GM12872 (cell line): ENCODE measurements around the gene CD79A.

ENCODE experiments used
- TF ChIP-seq, protein P1 (sequence below): IDR thresholded peaks from 3 replicates; pipeline ENCODE4 v1.5.1; 2011; ENCODE audit warnings: low read depth, mild to moderate bottlenecking, low read length, moderate library complexity; ENCODE audit not compliant: insufficient read depth

CD79A gene

DNA sequence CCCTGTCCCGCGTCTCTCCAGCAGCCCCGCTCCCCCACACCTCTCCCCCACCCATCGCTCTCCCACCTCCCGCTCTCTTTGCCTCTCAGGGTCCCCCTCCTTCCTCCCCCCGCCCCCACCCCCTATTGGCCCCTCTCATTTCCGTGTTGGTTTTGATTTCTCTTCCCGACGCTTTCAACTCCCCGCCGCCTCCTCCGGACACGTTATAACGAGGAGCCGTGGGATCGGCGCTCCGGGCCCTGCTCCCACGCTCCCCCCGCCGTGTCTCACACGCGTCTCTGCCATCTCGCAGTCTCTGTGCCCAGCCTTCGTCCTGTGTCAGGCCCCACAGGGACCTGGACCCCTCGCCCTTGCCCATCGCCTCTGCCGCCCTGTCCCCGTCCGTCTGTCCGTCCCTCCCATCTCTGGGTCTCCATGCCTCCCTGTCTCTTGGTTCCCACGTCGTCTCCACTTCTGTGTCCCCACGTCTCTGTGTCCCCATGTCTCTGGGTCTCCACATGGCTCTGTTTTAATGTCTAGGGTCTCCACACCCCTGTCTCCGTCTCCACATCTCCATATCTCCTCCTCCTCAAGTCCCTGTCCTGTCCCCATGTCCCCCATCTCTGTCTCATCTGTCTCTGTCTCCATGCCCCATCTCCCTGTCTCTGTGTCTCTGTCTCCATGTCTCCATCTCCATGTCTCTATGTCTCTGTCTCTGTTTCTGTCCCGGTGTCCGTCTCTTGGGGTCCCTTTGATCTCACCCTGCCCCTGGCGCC is 38.1 kb downstream of the CD79A start:
- TF ChIP-seq, protein P1, sequence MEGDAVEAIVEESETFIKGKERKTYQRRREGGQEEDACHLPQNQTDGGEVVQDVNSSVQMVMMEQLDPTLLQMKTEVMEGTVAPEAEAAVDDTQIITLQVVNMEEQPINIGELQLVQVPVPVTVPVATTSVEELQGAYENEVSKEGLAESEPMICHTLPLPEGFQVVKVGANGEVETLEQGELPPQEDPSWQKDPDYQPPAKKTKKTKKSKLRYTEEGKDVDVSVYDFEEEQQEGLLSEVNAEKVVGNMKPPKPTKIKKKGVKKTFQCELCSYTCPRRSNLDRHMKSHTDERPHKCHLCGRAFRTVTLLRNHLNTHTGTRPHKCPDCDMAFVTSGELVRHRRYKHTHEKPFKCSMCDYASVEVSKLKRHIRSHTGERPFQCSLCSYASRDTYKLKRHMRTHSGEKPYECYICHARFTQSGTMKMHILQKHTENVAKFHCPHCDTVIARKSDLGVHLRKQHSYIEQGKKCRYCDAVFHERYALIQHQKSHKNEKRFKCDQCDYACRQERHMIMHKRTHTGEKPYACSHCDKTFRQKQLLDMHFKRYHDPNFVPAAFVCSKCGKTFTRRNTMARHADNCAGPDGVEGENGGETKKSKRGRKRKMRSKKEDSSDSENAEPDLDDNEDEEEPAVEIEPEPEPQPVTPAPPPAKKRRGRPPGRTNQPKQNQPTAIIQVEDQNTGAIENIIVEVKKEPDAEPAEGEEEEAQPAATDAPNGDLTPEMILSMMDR = no peak

DNA sequence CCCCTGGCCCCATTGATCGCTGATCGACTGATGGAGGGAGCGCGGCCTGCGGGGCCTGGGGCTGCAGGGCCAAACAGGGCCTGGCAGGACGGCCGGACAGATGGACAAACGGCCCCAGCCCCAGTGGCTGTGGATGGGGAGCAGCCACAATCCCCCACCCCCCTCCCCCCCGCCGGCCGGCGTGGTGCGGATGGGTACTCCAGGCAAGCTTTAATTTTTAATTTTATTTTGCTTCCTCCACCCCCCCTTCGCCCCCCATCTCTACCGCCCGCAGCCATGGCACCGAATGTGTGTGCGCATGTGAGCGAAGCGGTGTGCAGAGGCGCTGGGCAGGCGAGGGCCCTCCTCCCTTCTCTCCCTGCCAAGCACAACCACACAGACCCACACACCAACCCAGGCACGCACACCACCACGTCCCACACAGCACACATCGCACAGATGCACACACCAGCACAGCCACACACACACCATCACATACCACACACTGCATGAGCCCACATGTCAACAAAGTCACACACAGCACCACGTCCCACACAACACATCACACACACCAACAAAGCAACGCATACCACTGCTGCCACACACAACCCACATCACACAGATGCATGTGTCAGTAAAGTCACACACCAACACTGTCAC is 38.8 kb downstream of the CD79A start:
- TF ChIP-seq, protein P1 = no peak

DNA sequence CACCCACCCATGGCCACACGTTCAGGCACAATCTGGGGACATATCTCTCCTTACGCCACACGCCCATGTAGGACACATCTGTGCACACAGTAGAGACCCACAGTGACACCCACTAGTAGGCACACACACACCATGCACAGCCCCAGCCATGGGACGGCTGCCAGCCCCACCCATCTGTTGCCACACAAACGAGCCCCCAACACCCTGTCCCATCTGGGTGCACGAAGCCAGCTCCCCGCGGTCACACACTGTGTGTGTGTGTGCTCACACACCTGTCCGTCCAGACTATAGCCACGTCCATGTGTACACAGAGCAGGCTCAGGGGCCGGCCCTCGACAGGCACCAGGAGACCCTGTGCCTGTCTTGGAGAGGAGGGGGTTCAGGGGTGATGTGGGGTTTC is 40.6 kb downstream of the CD79A start:
- TF ChIP-seq, protein P1 = no peak

DNA sequence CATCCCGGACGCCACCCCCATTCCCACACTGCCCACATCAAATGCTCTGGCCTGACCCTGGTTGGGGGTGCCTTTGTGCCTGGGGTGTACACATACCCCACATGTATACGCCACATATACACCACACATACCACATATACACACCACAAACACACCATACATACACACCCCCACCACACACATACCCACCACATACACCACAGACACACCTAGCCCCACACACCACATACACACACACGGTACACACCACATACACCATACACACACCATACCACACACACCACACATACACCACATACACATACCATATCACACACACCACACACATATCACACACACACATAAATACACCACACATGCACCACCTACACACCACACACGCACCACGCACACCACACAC is 41.0 kb downstream of the CD79A start:
- TF ChIP-seq, protein P1 = no peak

DNA sequence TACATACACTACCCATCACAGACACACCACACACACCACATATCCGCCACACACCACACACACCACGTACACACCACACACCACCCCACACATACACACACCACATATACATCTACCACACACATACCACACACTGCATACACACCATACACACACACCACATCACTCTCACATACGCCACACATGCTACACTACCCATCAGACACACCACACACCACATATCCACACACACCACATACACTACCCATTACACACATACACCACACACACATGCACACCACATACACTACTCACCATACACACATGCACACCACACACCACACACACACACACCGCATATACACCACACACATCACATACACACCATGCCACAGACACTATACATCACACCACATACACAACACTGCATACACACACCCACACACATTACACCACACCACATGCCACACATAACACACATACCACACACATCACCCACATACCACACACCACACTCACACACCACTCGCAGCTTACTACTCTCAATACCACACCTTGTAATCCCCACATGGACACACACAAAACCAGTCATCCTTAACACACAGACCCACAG is 41.7 kb downstream of the CD79A start:
- TF ChIP-seq, protein P1 = no peak

DNA sequence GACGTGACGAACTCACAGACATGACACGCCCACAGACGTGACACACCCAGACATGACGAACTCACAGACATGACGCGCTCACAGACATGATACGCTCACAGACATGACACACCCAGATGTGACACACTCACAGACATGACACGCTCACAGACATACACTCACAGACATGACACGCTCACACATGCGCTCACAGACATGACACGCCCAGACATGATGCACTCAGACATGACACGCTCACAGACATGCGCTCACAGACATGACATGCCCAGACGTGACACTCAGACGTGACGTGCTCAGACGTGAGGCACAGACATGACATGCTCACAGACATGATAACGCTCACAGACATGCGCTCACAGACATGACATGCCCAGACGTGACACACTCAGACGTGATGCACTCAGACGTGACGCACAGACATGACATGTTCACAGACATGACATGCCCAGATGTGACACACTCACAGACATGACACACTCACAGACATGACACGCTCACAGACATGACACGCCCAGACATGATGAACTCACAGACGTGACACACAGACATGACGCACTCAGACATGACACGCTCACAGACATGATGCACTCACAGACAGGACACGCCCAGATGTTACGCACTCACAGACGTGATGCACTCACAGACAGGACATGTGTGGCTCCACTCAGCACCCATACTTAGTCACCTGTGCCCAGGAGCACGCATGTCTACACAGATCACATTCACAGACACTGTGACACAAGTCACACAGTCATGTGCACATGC is 43.1 kb downstream of the CD79A start:
- TF ChIP-seq, protein P1 = no peak
